Peyer's patch (tissue), 4 donors: ENCODE results near the gene AKT3.

Source experiments
- POLR2A ChIP-seq, 2 donors: fragments of 450-650 bp; IDR thresholded peaks; one replicate each; pipeline ENCODE4 v1.5.1; 2017; ENCODE audit warnings: antibody characterized with exemption in 2 of 2, mild to moderate bottlenecking in 2 of 2, moderate library complexity in 2 of 2
- TF ChIP-seq, protein P1 (sequence below), 6 experiments: fragments of 450-650 bp in 4 of 6; fragments of 200-600 bp in 2 of 6; sonication (generic) in 1 of 6; IDR thresholded peaks; one replicate each; pipeline ENCODE4 v1.5.1; 2017 to 2019; ENCODE audit warnings: antibody characterized with exemption in 6 of 6, mild to moderate bottlenecking in 3 of 6, moderate library complexity in 1 of 6

DNA sequence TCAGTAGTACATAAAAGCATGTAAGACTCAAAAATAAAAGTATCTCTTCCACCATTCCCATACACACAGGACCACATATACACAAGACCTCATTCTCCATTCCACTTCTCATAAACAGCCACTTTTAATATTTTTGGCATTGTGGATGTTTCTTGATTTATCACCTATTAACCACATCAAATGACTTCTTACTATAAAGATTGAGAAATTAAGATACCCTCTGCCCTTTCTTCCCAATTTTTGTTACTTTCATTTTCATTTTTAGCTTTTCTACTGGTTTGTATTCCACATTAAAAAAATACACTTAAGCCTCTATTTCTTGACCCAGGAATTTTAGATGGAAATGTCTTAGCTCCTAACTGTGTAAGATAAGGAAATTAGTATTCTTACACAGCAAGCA is 22.8 kb downstream of the AKT3 start:
- TF ChIP-seq, protein P1, sequence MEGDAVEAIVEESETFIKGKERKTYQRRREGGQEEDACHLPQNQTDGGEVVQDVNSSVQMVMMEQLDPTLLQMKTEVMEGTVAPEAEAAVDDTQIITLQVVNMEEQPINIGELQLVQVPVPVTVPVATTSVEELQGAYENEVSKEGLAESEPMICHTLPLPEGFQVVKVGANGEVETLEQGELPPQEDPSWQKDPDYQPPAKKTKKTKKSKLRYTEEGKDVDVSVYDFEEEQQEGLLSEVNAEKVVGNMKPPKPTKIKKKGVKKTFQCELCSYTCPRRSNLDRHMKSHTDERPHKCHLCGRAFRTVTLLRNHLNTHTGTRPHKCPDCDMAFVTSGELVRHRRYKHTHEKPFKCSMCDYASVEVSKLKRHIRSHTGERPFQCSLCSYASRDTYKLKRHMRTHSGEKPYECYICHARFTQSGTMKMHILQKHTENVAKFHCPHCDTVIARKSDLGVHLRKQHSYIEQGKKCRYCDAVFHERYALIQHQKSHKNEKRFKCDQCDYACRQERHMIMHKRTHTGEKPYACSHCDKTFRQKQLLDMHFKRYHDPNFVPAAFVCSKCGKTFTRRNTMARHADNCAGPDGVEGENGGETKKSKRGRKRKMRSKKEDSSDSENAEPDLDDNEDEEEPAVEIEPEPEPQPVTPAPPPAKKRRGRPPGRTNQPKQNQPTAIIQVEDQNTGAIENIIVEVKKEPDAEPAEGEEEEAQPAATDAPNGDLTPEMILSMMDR (IDR thresholded peaks at IDR 0.05) = no peak
- no peak for TF ChIP-seq POLR2A (IDR thresholded peaks at IDR 0.05)
